Loucy (cell line): Measurements from ENCODE around the gene MXRA5.

ENCODE experiments used
- H2AFZ ChIP-seq: fragments of 200-600 bp; sonication (generic); 2 replicates; pipeline ENCODE4 v1.6.0; 2016; ENCODE audit warnings: antibody characterized with exemption, mild to moderate bottlenecking, low read length, moderate library complexity
- H3F3A ChIP-seq: fragments of 200-600 bp; 2 replicates; pipeline ENCODE4 v1.6.0; 2016; ENCODE audit warnings: antibody characterized with exemption, low read depth, mild to moderate bottlenecking
- H3K27me3 ChIP-seq: fragments of 200-600 bp; sonication (generic); 2 replicates; pipeline ENCODE4 v1.6.1; 2014; ENCODE audit warnings: low read length, mild to moderate bottlenecking; ENCODE audit not compliant: insufficient read depth, poor library complexity, severe bottlenecking
- H3K36me3 ChIP-seq: fragments of 200-600 bp; sonication (generic); 2 replicates; pipeline ENCODE4 v1.6.1; 2016; ENCODE audit warnings: low read length; ENCODE audit not compliant: insufficient read depth
- H3K4me1 ChIP-seq: fragments of 200-600 bp; sonication (generic); 2 replicates; pipeline ENCODE4 v1.5.1; 2014; ENCODE audit warnings: low read length, mild to moderate bottlenecking; ENCODE audit not compliant: insufficient read depth, poor library complexity, severe bottlenecking
- H3K4me2 ChIP-seq: fragments of 200-600 bp; sonication (generic); 2 replicates; pipeline ENCODE4 v1.6.0; 2014; ENCODE audit warnings: antibody characterized with exemption, low read length, low read depth, mild to moderate bottlenecking; ENCODE audit not compliant: poor library complexity, severe bottlenecking
- H3K4me3 ChIP-seq: fragments of 200-600 bp; sonication (generic); 2 replicates; pipeline ENCODE4 v1.5.1; 2014; ENCODE audit warnings: low read length, mild to moderate bottlenecking, mixed read lengths; ENCODE audit not compliant: poor library complexity, severe bottlenecking
- H3K79me2 ChIP-seq: fragments of 200-600 bp; sonication (generic); 2 replicates; pipeline ENCODE4 v1.6.1; 2014; ENCODE audit warnings: low read length; ENCODE audit not compliant: insufficient read depth
- H3K9ac ChIP-seq: fragments of 200-600 bp; sonication (generic); 2 replicates; pipeline ENCODE4 v1.6.0; 2014; ENCODE audit warnings: mild to moderate bottlenecking, low read depth, low read length, moderate library complexity; ENCODE audit not compliant: poor library complexity, severe bottlenecking
- H3K9me2 ChIP-seq: fragments of 200-600 bp; sonication (generic); replicated peaks from 2 replicates; pipeline ENCODE4 v1.6.1; 2016; ENCODE audit warnings: low read depth, low read length, mixed read lengths
- H3K9me3 ChIP-seq: fragments of 200-600 bp; sonication (generic); 2 replicates; pipeline ENCODE4 v1.6.1; 2014; ENCODE audit warnings: mild to moderate bottlenecking, antibody characterized with exemption, low read length, low read depth; ENCODE audit not compliant: insufficient read depth
- H4K20me1 ChIP-seq: fragments of 200-600 bp; sonication (generic); 2 replicates; pipeline ENCODE4 v1.6.0; 2014; ENCODE audit warnings: antibody characterized with exemption, low read length, mild to moderate bottlenecking; ENCODE audit not compliant: insufficient read depth, poor library complexity, severe bottlenecking
- EZH2phosphoT487 ChIP-seq: fragments of 200-600 bp; IDR thresholded peaks from 2 replicates; pipeline ENCODE4 v1.6.1; 2018; ENCODE audit warnings: antibody characterized with exemption, mild to moderate bottlenecking, moderate library complexity, borderline replicate concordance
- TF ChIP-seq, protein P1 (sequence below): fragments of 200-600 bp; sonication (generic); conservative IDR thresholded peaks from 2 replicates; pipeline ENCODE4 v1.5.1; 2014; ENCODE audit warnings: mild to moderate bottlenecking, antibody characterized with exemption, low read length

Gene MXRA5

DNA sequence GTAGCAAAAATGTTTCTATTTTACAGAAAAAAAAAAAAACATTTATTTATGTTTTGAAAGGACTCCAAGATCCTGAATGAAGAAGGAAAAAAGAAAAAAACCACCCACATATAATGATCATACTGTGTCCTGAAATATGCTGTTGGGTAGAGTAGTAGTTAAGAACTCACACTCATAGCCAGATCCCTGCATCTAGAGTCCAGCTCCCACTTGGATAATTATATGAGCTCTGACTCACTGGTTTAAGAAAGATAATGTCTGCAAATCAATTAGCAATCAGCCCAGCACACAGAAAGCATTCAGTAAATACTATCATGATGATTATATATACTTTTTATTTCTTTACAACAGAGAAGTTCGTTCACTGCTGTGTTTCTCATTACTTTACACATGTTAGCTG is 46.7 kb upstream of the MXRA5 start:
- Histone ChIP-seq H2AFZ (no peak overlapping the region), H3K27me3 (no peaks in the 10 kb centered on the region), H3K4me2 (no peak overlapping the region), H3K36me3 (no peaks in the 10 kb centered on the region), H3K9me3 (no peaks in the 10 kb centered on the region), H4K20me1 (no peaks in the 10 kb centered on the region), H3K9ac (no peak overlapping the region), H3K79me2 (no peaks in the 10 kb centered on the region), H3K4me3 (no peak overlapping the region), H3K4me1 (no peaks in the 10 kb centered on the region), H3F3A (no peaks in the 10 kb centered on the region), H3K9me2 (no peaks in the 10 kb centered on the region)
- no peak for TF ChIP-seq EZH2phosphoT487
- TF ChIP-seq, protein P1, sequence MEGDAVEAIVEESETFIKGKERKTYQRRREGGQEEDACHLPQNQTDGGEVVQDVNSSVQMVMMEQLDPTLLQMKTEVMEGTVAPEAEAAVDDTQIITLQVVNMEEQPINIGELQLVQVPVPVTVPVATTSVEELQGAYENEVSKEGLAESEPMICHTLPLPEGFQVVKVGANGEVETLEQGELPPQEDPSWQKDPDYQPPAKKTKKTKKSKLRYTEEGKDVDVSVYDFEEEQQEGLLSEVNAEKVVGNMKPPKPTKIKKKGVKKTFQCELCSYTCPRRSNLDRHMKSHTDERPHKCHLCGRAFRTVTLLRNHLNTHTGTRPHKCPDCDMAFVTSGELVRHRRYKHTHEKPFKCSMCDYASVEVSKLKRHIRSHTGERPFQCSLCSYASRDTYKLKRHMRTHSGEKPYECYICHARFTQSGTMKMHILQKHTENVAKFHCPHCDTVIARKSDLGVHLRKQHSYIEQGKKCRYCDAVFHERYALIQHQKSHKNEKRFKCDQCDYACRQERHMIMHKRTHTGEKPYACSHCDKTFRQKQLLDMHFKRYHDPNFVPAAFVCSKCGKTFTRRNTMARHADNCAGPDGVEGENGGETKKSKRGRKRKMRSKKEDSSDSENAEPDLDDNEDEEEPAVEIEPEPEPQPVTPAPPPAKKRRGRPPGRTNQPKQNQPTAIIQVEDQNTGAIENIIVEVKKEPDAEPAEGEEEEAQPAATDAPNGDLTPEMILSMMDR, result no peak

DNA sequence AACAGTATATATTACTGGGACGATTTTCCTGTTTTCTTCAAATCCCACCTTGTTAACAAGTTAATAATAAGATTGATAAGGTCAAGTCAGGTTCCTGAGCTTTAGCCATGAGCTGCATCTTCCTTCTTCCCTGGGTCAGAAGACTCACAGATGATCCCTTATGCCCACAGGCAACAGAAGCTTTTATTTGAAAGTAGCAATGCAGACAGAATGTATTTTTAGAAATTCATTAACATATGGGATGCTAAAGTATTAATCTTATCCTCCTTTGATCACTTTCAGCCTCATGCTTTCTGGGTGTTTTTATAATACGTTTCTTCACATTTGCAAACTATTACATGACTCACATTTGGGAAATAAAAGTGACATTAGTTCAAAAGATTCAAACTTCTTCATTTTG is 42.0 kb upstream of the MXRA5 start:
- Histone ChIP-seq H3K4me1 (no peaks in the 10 kb centered on the region), H3K36me3 (no peaks in the 10 kb centered on the region), H3K9me3 (no peaks in the 10 kb centered on the region), H4K20me1 (no peaks in the 10 kb centered on the region), H3K27me3 (no peaks in the 10 kb centered on the region), H2AFZ (no peak overlapping the region), H3K4me3 (no peak overlapping the region), H3K9ac (no peak overlapping the region), H3F3A (no peaks in the 10 kb centered on the region), H3K79me2 (no peaks in the 10 kb centered on the region), H3K4me2 (no peak overlapping the region), H3K9me2 (no peaks in the 10 kb centered on the region)
- no peak for TF ChIP-seq EZH2phosphoT487
- TF ChIP-seq, protein P1, result no peak

DNA sequence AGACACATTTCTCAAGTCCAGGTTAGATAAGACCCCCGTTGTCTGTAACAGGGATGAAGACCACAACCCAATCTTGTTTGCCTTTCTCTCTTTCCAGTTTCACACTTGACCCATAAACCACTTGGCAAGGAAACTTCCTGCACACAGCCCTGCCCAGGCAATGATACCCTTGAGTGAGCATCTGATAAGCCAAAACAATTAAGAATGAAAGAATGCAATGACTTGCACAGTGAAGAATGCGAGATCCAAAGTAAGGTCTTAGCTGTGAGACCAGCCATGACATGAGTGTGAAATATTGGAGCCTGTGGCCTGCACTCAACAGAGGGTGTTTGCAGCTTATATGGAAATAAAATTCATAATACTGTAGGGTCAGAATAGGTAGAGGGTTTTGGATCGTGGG is 37.9 kb upstream of the MXRA5 start:
- TF ChIP-seq, protein P1, result no peak
- TF ChIP-seq EZH2phosphoT487, result no peak
- no peaks in the 10 kb centered on the region for H3K9me2 ChIP-seq
- H3K79me2 ChIP-seq, result no peaks in the 10 kb centered on the region
- H3K4me1 ChIP-seq, result no peaks in the 10 kb centered on the region
- no peaks in the 10 kb centered on the region for H3K27me3 ChIP-seq
- H3K4me3 ChIP-seq, result no peak overlapping the region
- H3K9ac ChIP-seq, result no peak overlapping the region
- no peak overlapping the region for H3K4me2 ChIP-seq
- no peaks in the 10 kb centered on the region for H4K20me1 ChIP-seq
- no peak overlapping the region for H2AFZ ChIP-seq
- no peaks in the 10 kb centered on the region for H3F3A ChIP-seq
- no peaks in the 10 kb centered on the region for H3K9me3 ChIP-seq
- H3K36me3 ChIP-seq, result no peaks in the 10 kb centered on the region
